ENCODE data around the gene ATP2B2. TPM values are rescaled to one million over a fixed set of nuclear protein-coding genes. Genes with fewer than 3 reads are reported as not detected.

ATP2B2 gene
- total RNA-seq, 2 donors from 2014 or later = 0.14 to 0.74 TPM

GRCh38 chr3:10437272-10437994 lies 68.0 kb downstream of the ATP2B2 start:
- Histone ChIP-seq H3K27me3 (replicated peaks; ENCODE audit: insufficient read depth) (peaks cover 3% of the 10 kb centered on the region), H3K9me3 (no peaks in the 10 kb centered on the region), H3K27ac (no peak overlapping the region), H3K36me3 (no peaks in the 10 kb centered on the region), H3K4me3 (no peak overlapping the region), H3K4me1 (replicated peaks) (no peaks in the 10 kb centered on the region)
- TF ChIP-seq CTCF (IDR thresholded peaks at IDR 0.05) (no peak), POLR2A (IDR thresholded peaks at IDR 0.05) (no peak), POLR2AphosphoS5 (IDR thresholded peaks at IDR 0.05) (no peak)
- intact Hi-C loops (cut with DNase I) = no loop called here
- DNase-seq (ENCODE audit: low spot score) = no peak
- 77% methylated on average over 7 of the region's 7 CpGs for WGBS

- Histone ChIP-seq H3K36me3 (no peaks in the 10 kb centered on the region), H3K9me3 (no peaks in the 10 kb centered on the region), H3K27ac (no peak overlapping the region), H3K4me1 (replicated peaks) (no peaks in the 10 kb centered on the region), H3K27me3 (replicated peaks; ENCODE audit: insufficient read depth) (no peaks in the 10 kb centered on the region), H3K4me3 (no peak overlapping the region)
- TF ChIP-seq POLR2AphosphoS5 (IDR thresholded peaks at IDR 0.05) = no peak
- TF ChIP-seq CTCF (IDR thresholded peaks at IDR 0.05) = no peak
- TF ChIP-seq POLR2A (IDR thresholded peaks at IDR 0.05) = no peak
- no peak for DNase-seq (ENCODE audit: low spot score)
- WGBS = 82% methylated on average over 3 of the region's 3 CpGs
- intact Hi-C loops (cut with DNase I) = no loop called here
Measured at GRCh38 chr3:10435850-10436249, 69.5 kb downstream of the ATP2B2 start.

GRCh38 chr3:10434938-10435336 lies 70.4 kb downstream of the ATP2B2 start:
- no peak for DNase-seq (ENCODE audit: low spot score)
- Histone ChIP-seq H3K36me3 (no peaks in the 10 kb centered on the region), H3K4me1 (replicated peaks) (no peaks in the 10 kb centered on the region), H3K4me3 (no peak overlapping the region), H3K27ac (no peak overlapping the region), H3K27me3 (replicated peaks; ENCODE audit: insufficient read depth) (no peaks in the 10 kb centered on the region), H3K9me3 (no peaks in the 10 kb centered on the region)
- TF ChIP-seq POLR2A (IDR thresholded peaks at IDR 0.05) = no peak
- no peak for TF ChIP-seq POLR2AphosphoS5 (IDR thresholded peaks at IDR 0.05)
- TF ChIP-seq CTCF (IDR thresholded peaks at IDR 0.05) = no peak
- intact Hi-C loops (cut with DNase I) = no loop called here
- 86% methylated on average over 9 of the region's 9 CpGs for WGBS

- no peak overlapping the region for H3K27ac ChIP-seq
- no peaks in the 10 kb centered on the region for H3K9me3 ChIP-seq
- TF ChIP-seq POLR2A (IDR thresholded peaks at IDR 0.05) (no peak), CTCF (IDR thresholded peaks at IDR 0.05) (no peak), POLR2AphosphoS5 (IDR thresholded peaks at IDR 0.05) (no peak)
- no peak overlapping the region for H3K4me3 ChIP-seq
- no peaks in the 10 kb centered on the region for H3K27me3 ChIP-seq (replicated peaks; ENCODE audit: insufficient read depth)
- H3K36me3 ChIP-seq = no peaks in the 10 kb centered on the region
- no peaks in the 10 kb centered on the region for H3K4me1 ChIP-seq (replicated peaks)
- WGBS = 89% methylated on average over 2 of the region's 2 CpGs
- intact Hi-C loops (cut with DNase I) = no loop called here
- no peak for DNase-seq (ENCODE audit: low spot score)
Measured at GRCh38 chr3:10434144-10434937, 71.0 kb downstream of the ATP2B2 start.
